IMR-90 (cell line): ENCODE data around the gene SMC1B.

Experiments used
- BHLHE40 ChIP-seq: fragments of 150-350 bp; IDR thresholded peaks from 2 replicates; pipeline ENCODE4 v1.6.1; 2016; ENCODE audit warnings: mild to moderate bottlenecking, low read depth, low read length
- NFE2L2 ChIP-seq: fragments of 150-350 bp; IDR thresholded peaks from 2 replicates; pipeline ENCODE4 v1.6.1; 2016; ENCODE audit warnings: low read depth, mild to moderate bottlenecking, low read length
- POLR2A ChIP-seq: IDR thresholded peaks from 2 replicates; pipeline ENCODE4 v1.6.1; 2012; ENCODE audit warnings: mild to moderate bottlenecking, low read depth, low read length
- TF ChIP-seq, protein P1 (sequence below): conservative IDR thresholded peaks from 2 replicates; pipeline ENCODE4 v1.5.1; 2012; ENCODE audit warnings: mild to moderate bottlenecking, low read depth, low read length, improper control_type of control experiment

GRCh38 chr22:45366713-45367112 is 46.7 kb downstream of the SMC1B start:
- TF ChIP-seq, protein P1, sequence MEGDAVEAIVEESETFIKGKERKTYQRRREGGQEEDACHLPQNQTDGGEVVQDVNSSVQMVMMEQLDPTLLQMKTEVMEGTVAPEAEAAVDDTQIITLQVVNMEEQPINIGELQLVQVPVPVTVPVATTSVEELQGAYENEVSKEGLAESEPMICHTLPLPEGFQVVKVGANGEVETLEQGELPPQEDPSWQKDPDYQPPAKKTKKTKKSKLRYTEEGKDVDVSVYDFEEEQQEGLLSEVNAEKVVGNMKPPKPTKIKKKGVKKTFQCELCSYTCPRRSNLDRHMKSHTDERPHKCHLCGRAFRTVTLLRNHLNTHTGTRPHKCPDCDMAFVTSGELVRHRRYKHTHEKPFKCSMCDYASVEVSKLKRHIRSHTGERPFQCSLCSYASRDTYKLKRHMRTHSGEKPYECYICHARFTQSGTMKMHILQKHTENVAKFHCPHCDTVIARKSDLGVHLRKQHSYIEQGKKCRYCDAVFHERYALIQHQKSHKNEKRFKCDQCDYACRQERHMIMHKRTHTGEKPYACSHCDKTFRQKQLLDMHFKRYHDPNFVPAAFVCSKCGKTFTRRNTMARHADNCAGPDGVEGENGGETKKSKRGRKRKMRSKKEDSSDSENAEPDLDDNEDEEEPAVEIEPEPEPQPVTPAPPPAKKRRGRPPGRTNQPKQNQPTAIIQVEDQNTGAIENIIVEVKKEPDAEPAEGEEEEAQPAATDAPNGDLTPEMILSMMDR: no peak
- TF ChIP-seq POLR2A (no peak), BHLHE40 (no peak), NFE2L2 (no peak)
